ENCODE results near the gene SLC44A3. TPM values are rescaled to one million over a fixed set of nuclear protein-coding genes. Genes with fewer than 3 reads are reported as not detected.

The SLC44A3 gene
- total and polyA plus RNA-seq, 9 of the 15 experiments (the other 6 are each of a cell fraction or from before 2014, with no cell fraction given) = not detected

- POLR2A ChIA-PET = no interaction called here
- Histone ChIP-seq H3K4me2 (ENCODE audit: insufficient read depth, low read length) (no peak overlapping the region), H3K79me2 (ENCODE audit: control insufficient read depth, insufficient read depth, low read length) (no peaks in the 10 kb centered on the region), H3K9ac (ENCODE audit: insufficient read depth in 1 of 2, low read depth in 2 of 2, low read length in 2 of 2) (no peak overlapping the region), H3K9me1 (ENCODE audit: control insufficient read depth, insufficient read depth, low read length) (no peaks in the 10 kb centered on the region), H4K20me1 (replicated peaks; ENCODE audit: control insufficient read depth, insufficient read depth, low read length) (no peaks in the 10 kb centered on the region), H3K27ac (ENCODE audit: extremely low read depth, low read depth, low read length) (no peak overlapping the region), H3K4me3 (no peak overlapping the region), H3K9me3 (replicated peaks; ENCODE audit: control insufficient read depth, insufficient read depth, low read depth, low read length) (no peaks in the 10 kb centered on the region), H2AFZ (ENCODE audit: low read depth, low read length) (no peak overlapping the region), H3K4me1 (replicated peaks in 1 of 2; ENCODE audit: control insufficient read depth in 2 of 2, insufficient read depth in 2 of 2, low read length in 2 of 2) (no peaks in the 10 kb centered on the region), H3K27me3 (ENCODE audit: control insufficient read depth in 2 of 2, insufficient read depth in 2 of 2, low read length in 2 of 2) (peaks cover 8 to 15% of the 10 kb centered on the region in 2 experiments; a peak in 3 of 5 replicates), H3K36me3 (ENCODE audit: control insufficient read depth, insufficient read depth, low read length) (no peaks in the 10 kb centered on the region)
- intact Hi-C loops (cut with micrococcal nuclease) (no loop called here), in situ Hi-C loops (cut with MboI) (no loop called here)
- BruUV-seq (replicated peaks) = no TSS peak
- CTCF ChIA-PET (ENCODE audit: low intra/inter-chr PET ratio) = no interaction called here
- no peak for ATAC-seq
- WGBS (ENCODE audit: insufficient coverage, low coverage, missing lambda C conversion rate) = 0% methylated on average over 4 of the region's 4 CpGs
- no peak for DNase-seq (ENCODE audit: extremely low read depth in 1 of 4, low spot score in 3 of 4)
- TF ChIP-seq KAT2B (IDR thresholded peaks at IDR 0.05; ENCODE audit: low read depth, low read length) (no peak), PBX2 (CRISPR knock-in tag; IDR thresholded peaks at IDR 0.05; ENCODE audit: low read depth) (no peak), PBX2 (tag; conservative IDR thresholded peaks at IDR 0.05; ENCODE audit: low read depth) (no peak), ZNF143 (CRISPR knock-in tag; IDR thresholded peaks at IDR 0.05) (no peak), ARID2 (IDR thresholded peaks at IDR 0.05) (no peak), ZNF165 (CRISPR knock-in tag; IDR thresholded peaks at IDR 0.05; ENCODE audit: borderline replicate concordance) (no peak), KLF1 (tag; IDR thresholded peaks at IDR 0.05) (no peak), ZFPM2 (CRISPR knock-in tag; IDR thresholded peaks at IDR 0.05) (no peak), ESRRA (IDR thresholded peaks at IDR 0.05; ENCODE audit: borderline replicate concordance, low read depth) (no peak), ZNF740 (CRISPR knock-in tag; IDR thresholded peaks at IDR 0.05) (no peak), ZNF740 (tag; IDR thresholded peaks at IDR 0.05) (no peak)
- FAIRE-seq = no peak
Observed at GRCh38 chr1:94894630-94895029, 74.5 kb downstream of the SLC44A3 start.

Data from K562 (cell line).